Measurements from ENCODE around the gene PTPN7. TPM values are rescaled to one million over a fixed set of nuclear protein-coding genes. Genes with fewer than 3 reads are reported as not detected.

PTPN7 gene
- total RNA-seq, 4 donors from 2014 or later = 1.3 to 4.3 (median 2.1) TPM

GRCh38 chr1:202200112-202200548, 39.7 kb upstream of the PTPN7 start:
- H3K4me3 ChIP-seq (replicated peaks in 1 of 3) = no peak overlapping the region
- H3K27me3 ChIP-seq = no peaks in the 10 kb centered on the region
- DNase-seq = no peak
- H3K9me3 ChIP-seq = no peaks in the 10 kb centered on the region
- H3K27ac ChIP-seq = no peak overlapping the region
- TF ChIP-seq POLR2A (IDR thresholded peaks at IDR 0.05) (no peak), CTCF (IDR thresholded peaks at IDR 0.05) (no peak)
- intact Hi-C loops (cut with DNase I) = no loop called here
- no peaks in the 10 kb centered on the region for H3K36me3 ChIP-seq
- H3K4me1 ChIP-seq = peaks cover 7 to 14% of the 10 kb centered on the region in 2 donors
- WGBS, 2 donors = 68 to 74% methylated on average over 4 of the region's 4 CpGs

- 43 to 45% methylated on average over 12 to 16 of the region's 16 CpGs for WGBS, 2 donors
- intact Hi-C loops (cut with DNase I) = loop anchor here (5.0 kb wide), 1 partner anchor 113 kb away; no protein-coding TSS in a partner anchor
- peak; percentile 26 to 47 for DNase-seq
- H3K4me3 ChIP-seq (replicated peaks in 1 of 3) = no peak overlapping the region
- peaks cover 7 to 14% of the 10 kb centered on the region in 2 donors for H3K4me1 ChIP-seq
- no peak overlapping the region for H3K27ac ChIP-seq
- no peaks in the 10 kb centered on the region for H3K9me3 ChIP-seq
- no peaks in the 10 kb centered on the region for H3K36me3 ChIP-seq
- TF ChIP-seq CTCF (IDR thresholded peaks at IDR 0.05) = no peak
- no peak for TF ChIP-seq POLR2A (IDR thresholded peaks at IDR 0.05)
- H3K27me3 ChIP-seq = no peaks in the 10 kb centered on the region
Measured at GRCh38 chr1:202199040-202199889, 38.9 kb upstream of the PTPN7 start.

GRCh38 chr1:202198366-202198724, 37.9 kb upstream of the PTPN7 start:
- intact Hi-C loops (cut with DNase I) = loop anchor here (5.0 kb wide), 1 partner anchor 114 kb away; no protein-coding TSS in a partner anchor
- Histone ChIP-seq H3K36me3 (no peaks in the 10 kb centered on the region), H3K4me3 (replicated peaks in 1 of 3) (no peak overlapping the region), H3K27me3 (no peaks in the 10 kb centered on the region), H3K4me1 (peaks cover 8 to 21% of the 10 kb centered on the region in 2 donors), H3K27ac (no peak overlapping the region), H3K9me3 (no peaks in the 10 kb centered on the region)
- 64 to 100% methylated on average over 1 of the region's 1 CpG for WGBS, 2 donors
- no peak for DNase-seq
- no peak for TF ChIP-seq CTCF (IDR thresholded peaks at IDR 0.05)
- TF ChIP-seq POLR2A (IDR thresholded peaks at IDR 0.05) = no peak

GRCh38 chr1:202197653-202198365, 37.4 kb upstream of the PTPN7 start:
- no peaks in the 10 kb centered on the region for H3K27me3 ChIP-seq
- peaks cover 13 to 26% of the 10 kb centered on the region in 2 donors for H3K4me1 ChIP-seq
- H3K27ac ChIP-seq = no peak overlapping the region
- TF ChIP-seq CTCF (IDR thresholded peaks at IDR 0.05) (no peak), POLR2A (IDR thresholded peaks at IDR 0.05) (no peak)
- WGBS, 2 donors = 83 to 91% methylated on average over 5 to 7 of the region's 7 CpGs
- H3K9me3 ChIP-seq = no peaks in the 10 kb centered on the region
- DNase-seq = no peak
- no peak overlapping the region for H3K4me3 ChIP-seq (replicated peaks in 1 of 3)
- intact Hi-C loops (cut with DNase I) = loop anchor here (5.0 kb wide), 1 partner anchor 114 kb away; no protein-coding TSS in a partner anchor
- no peaks in the 10 kb centered on the region for H3K36me3 ChIP-seq

GRCh38 chr1:202194328-202194648, 33.9 kb upstream of the PTPN7 start:
- no peaks in the 10 kb centered on the region for H3K9me3 ChIP-seq
- no peak for TF ChIP-seq POLR2A (IDR thresholded peaks at IDR 0.05)
- no peak for TF ChIP-seq CTCF (IDR thresholded peaks at IDR 0.05)
- no peaks in the 10 kb centered on the region for H3K27me3 ChIP-seq
- WGBS, 2 donors = 28 to 34% methylated on average over 9 to 11 of the region's 11 CpGs
- H3K4me3 ChIP-seq (replicated peaks in 1 of 3) = no peak overlapping the region
- intact Hi-C loops (cut with DNase I) = no loop called here
- no peak overlapping the region for H3K27ac ChIP-seq
- no peaks in the 10 kb centered on the region for H3K36me3 ChIP-seq
- DNase-seq = no peak
- H3K4me1 ChIP-seq = peaks cover 10 to 16% of the 10 kb centered on the region in 2 donors
